AG04449 (cell line): ENCODE data around the gene METTL22.

Experiments used
- CTCF ChIA-PET: fragments of 350-600 bp; formaldehyde crosslinking; extraction: SDS; loops from one replicate; lab custom pipeline; 2021; ENCODE audit warnings: antibody characterized with exemption; lab: Yijun Ruan, JAX
- POLR2A ChIA-PET: fragments of 400-600, 350-600 bp; formaldehyde crosslinking; extraction: SDS; loops from one replicate; lab custom pipeline; 2020; ENCODE audit warnings: antibody characterized with exemption, inconsistent platforms; lab: Yijun Ruan, JAX
- DNase-seq: peaks from one replicate; pipeline ENCODE4 v3.0.0-alpha.2; 2010; ENCODE audit warnings: low read depth, low spot score
- H3K4me3 ChIP-seq: 2 replicates; pipeline ENCODE4 v1.5.1; 2011; ENCODE audit warnings: low read depth, mild to moderate bottlenecking, control low read depth, low read length
- CTCF ChIP-seq: IDR thresholded peaks from one replicate; pipeline ENCODE4 v1.5.1; 2011; ENCODE audit warnings: mild to moderate bottlenecking, moderate library complexity, low read length, control low read depth, inconsistent platforms; ENCODE audit not compliant: insufficient read depth; ENCODE audit errors: missing control alignments

METTL22 gene

GRCh38 chr16:8576141-8577004 is 45.1 kb upstream of the METTL22 start:
- ChIA-PET CTCF (interaction anchor here (0.9 to 5.0 kb wide), 2 partner anchors 9 to 78 kb away, joined by 4 to 43 read pairs; no protein-coding TSS in a partner anchor), POLR2A (no interaction called here)
- no peak for DNase-seq
- no peak overlapping the region for H3K4me3 ChIP-seq
- TF ChIP-seq CTCF: no peak

- H3K4me3 ChIP-seq: no peak overlapping the region
- no peak for TF ChIP-seq CTCF
- DNase-seq: no peak
- CTCF ChIA-PET: no interaction called here
- POLR2A ChIA-PET: no interaction called here
Measured at GRCh38 chr16:8577678-8578304, 43.7 kb upstream of the METTL22 start.

- POLR2A ChIA-PET: no interaction called here
- DNase-seq: no peak
- no peak for TF ChIP-seq CTCF
- CTCF ChIA-PET: interaction anchor here (1.3 to 2.6 kb wide), 2 partner anchors 11 to 212 kb away, joined by 5 to 13 read pairs; no protein-coding TSS in a partner anchor
- H3K4me3 ChIP-seq: no peak overlapping the region
Measured at GRCh38 chr16:8579559-8579958, 41.9 kb upstream of the METTL22 start.

GRCh38 chr16:8581831-8582580 is 39.5 kb upstream of the METTL22 start:
- TF ChIP-seq CTCF: no peak
- no peak overlapping the region for H3K4me3 ChIP-seq
- ChIA-PET POLR2A (no interaction called here), CTCF (interaction anchor here (2.6 kb wide), 1 partner anchor 9 kb away, joined by 18 read pairs; no protein-coding TSS in a partner anchor)
- no peak for DNase-seq

GRCh38 chr16:8583199-8583598 is 38.3 kb upstream of the METTL22 start:
- DNase-seq: no peak
- no peak for TF ChIP-seq CTCF
- ChIA-PET POLR2A (no interaction called here), CTCF (interaction anchor here (1.6 to 2.6 kb wide), 2 partner anchors 11 to 12 kb away, joined by 5 to 18 read pairs; no protein-coding TSS in a partner anchor)
- H3K4me3 ChIP-seq: no peak overlapping the region
